Breast epithelium (tissue), 3 donors: ENCODE results near the gene CUBN.

Experiments used
- CTCF ChIP-seq, 3 donors: fragments of 450-650 bp; IDR thresholded peaks; one replicate each; pipeline ENCODE4 v1.5.1; 2016 to 2017; ENCODE audit warnings: antibody characterized with exemption in 3 of 3, mild to moderate bottlenecking in 3 of 3, moderate library complexity in 3 of 3
- POLR2AphosphoS5 ChIP-seq, 3 donors: sonication (generic); formaldehyde crosslinking; IDR thresholded peaks; one replicate each; pipeline ENCODE4 v1.6.1; 2017; ENCODE audit warnings: antibody characterized with exemption in 3 of 3

GRCh38 chr10:17001961-17002749, 127.5 kb downstream of the CUBN start:
- TF ChIP-seq CTCF (IDR thresholded peaks at IDR 0.05): no peak
- TF ChIP-seq POLR2AphosphoS5 (IDR thresholded peaks at IDR 0.05): peak; percentile 49 to 91 (median 72)
